ENCODE results near the gene QPCTL. TPM values are rescaled to one million over a fixed set of nuclear protein-coding genes. Genes with fewer than 3 reads are reported as not detected.
A peak's percentile ranks its signal among the peaks of the same experiment; 100 is the strongest.

QPCTL gene
- total RNA-seq, 1 experiment from 2014 or later = 13.7 TPM

DNA sequence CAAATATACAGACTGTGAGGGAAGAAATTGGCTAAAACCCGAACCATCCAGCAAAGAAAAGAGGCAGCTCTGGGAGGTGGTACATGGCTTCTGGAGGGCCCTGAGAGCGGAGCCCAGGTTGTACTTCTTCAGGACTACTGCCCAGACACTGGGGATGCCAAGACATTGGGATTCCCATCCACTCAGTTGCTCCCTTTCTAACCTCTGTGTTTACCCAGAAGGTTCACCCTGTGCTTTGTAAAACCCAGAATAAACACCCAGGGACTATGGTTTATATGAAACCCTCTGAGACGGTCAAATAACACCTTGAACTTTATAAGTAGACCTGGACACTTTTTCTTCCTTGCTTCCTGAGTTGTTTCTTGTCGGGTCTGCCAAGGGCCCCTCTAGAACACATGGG, 50.5 kb downstream of the QPCTL start:
- no peaks in the 10 kb centered on the region for H3K23me2 ChIP-seq (ENCODE audit: insufficient read length, low read depth, low read length, poor library complexity, severe bottlenecking)
- H3K4me1 ChIP-seq (ENCODE audit: insufficient read depth, low read length) = no peaks in the 10 kb centered on the region; the same call in 1 of the 2 replicates
- H3K36me3 Mint-ChIP-seq (ENCODE audit: insufficient read depth in 1 of 3, low read depth in 3 of 3) = no peaks in the 10 kb centered on the region
- TF ChIP-seq, protein P1, sequence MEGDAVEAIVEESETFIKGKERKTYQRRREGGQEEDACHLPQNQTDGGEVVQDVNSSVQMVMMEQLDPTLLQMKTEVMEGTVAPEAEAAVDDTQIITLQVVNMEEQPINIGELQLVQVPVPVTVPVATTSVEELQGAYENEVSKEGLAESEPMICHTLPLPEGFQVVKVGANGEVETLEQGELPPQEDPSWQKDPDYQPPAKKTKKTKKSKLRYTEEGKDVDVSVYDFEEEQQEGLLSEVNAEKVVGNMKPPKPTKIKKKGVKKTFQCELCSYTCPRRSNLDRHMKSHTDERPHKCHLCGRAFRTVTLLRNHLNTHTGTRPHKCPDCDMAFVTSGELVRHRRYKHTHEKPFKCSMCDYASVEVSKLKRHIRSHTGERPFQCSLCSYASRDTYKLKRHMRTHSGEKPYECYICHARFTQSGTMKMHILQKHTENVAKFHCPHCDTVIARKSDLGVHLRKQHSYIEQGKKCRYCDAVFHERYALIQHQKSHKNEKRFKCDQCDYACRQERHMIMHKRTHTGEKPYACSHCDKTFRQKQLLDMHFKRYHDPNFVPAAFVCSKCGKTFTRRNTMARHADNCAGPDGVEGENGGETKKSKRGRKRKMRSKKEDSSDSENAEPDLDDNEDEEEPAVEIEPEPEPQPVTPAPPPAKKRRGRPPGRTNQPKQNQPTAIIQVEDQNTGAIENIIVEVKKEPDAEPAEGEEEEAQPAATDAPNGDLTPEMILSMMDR (conservative IDR thresholded peaks at IDR 0.05) = no peak
- no peak overlapping the region for H3K27ac ChIP-seq (ENCODE audit: insufficient read length, low read depth, low read length)
- DNase-seq = no peak
- no peak overlapping the region for H2BK20ac ChIP-seq (ENCODE audit: low read depth, low read length, poor library complexity, severe bottlenecking)
- H4K20me1 ChIP-seq (ENCODE audit: control insufficient read depth, insufficient read depth, insufficient read length) = no peaks in the 10 kb centered on the region
- no peak overlapping the region for H3K56ac ChIP-seq (ENCODE audit: insufficient read length, low read depth, low read length)
- H3K27me3 ChIP-seq (ENCODE audit: insufficient read depth, low read length) = no peaks in the 10 kb centered on the region; the same call in 1 of the 2 replicates
- no CpG with 5 or more reads among the region's 4 CpGs for WGBS (ENCODE audit: extremely low coverage, insufficient read length, low lambda C conversion rate)
- H2AFZ ChIP-seq (ENCODE audit: low read length) = no peak overlapping the region
- no peak overlapping the region for H3K4me2 ChIP-seq (ENCODE audit: insufficient read depth, insufficient read length, low read length)
- no peak overlapping the region for H2BK12ac ChIP-seq (ENCODE audit: insufficient read length, low read depth, low read length)
- H3K4me3 Mint-ChIP-seq = no peak overlapping the region
- no peak overlapping the region for H3K14ac ChIP-seq (ENCODE audit: insufficient read depth, low read length)
- H3K79me2 ChIP-seq (ENCODE audit: insufficient read depth, low read length) = no peaks in the 10 kb centered on the region
- no peaks in the 10 kb centered on the region for H3K9me3 ChIP-seq (ENCODE audit: control insufficient read depth, low read depth, low read length)
- H2BK15ac ChIP-seq (ENCODE audit: low read depth, low read length) = no peak overlapping the region
- H3K9me3 Mint-ChIP-seq = no peaks in the 10 kb centered on the region
- no peak overlapping the region for H2AK5ac ChIP-seq (ENCODE audit: insufficient read length, low read length)
- peaks cover 5 to 8% of the 10 kb centered on the region in 2 experiments for H3K4me1 Mint-ChIP-seq
- H3K23ac ChIP-seq (ENCODE audit: insufficient read length, low read depth, low read length) = no peak overlapping the region
- H2BK120ac ChIP-seq (ENCODE audit: low read depth, low read length, poor library complexity, severe bottlenecking) = no peak overlapping the region
- peaks cover 19% of the 10 kb centered on the region for H3K27me3 Mint-ChIP-seq (ENCODE audit: low read depth)
- no peak overlapping the region for H2BK5ac ChIP-seq (ENCODE audit: insufficient read length, low read length)
- H3K9ac ChIP-seq (ENCODE audit: extremely low read depth, insufficient read length, low read length) = no peak overlapping the region
- no peak overlapping the region for H3K18ac ChIP-seq (ENCODE audit: insufficient read length, low read depth, low read length)
- H4K8ac ChIP-seq (replicated peaks; ENCODE audit: insufficient read length, low read depth, low read length) = no peak overlapping the region
- no peak overlapping the region for H3K4ac ChIP-seq (ENCODE audit: low read depth, low read length)
- no peak overlapping the region for H4K5ac ChIP-seq (ENCODE audit: insufficient read length, low read depth, low read length)
- peak overlapping the region in 1 of 3 experiments; percentile 71; a peak in 1 of 7 replicates for H3K27ac Mint-ChIP-seq
- no peak overlapping the region for H3T11ph ChIP-seq (ENCODE audit: low read length)
- H3K79me1 ChIP-seq (ENCODE audit: insufficient read depth, low read depth, low read length, poor library complexity, severe bottlenecking) = no peaks in the 10 kb centered on the region
- no peak overlapping the region for H4K91ac ChIP-seq (ENCODE audit: insufficient read length, low read depth, low read length)
